Measurements from ENCODE around the gene GPR143. TPM values are rescaled to one million over a fixed set of nuclear protein-coding genes. Genes with fewer than 3 reads are reported as not detected.

The GPR143 gene
- total and polyA plus RNA-seq, 10 of the 15 experiments (the other 5 are each of a cell fraction or from before 2014, with no cell fraction given), result 0.05 to 0.31 (median 0.15) TPM; not detected in 5

- H3K36me3 ChIP-seq (ENCODE audit: control insufficient read depth in 2 of 2, insufficient read depth in 2 of 2, low read length in 1 of 2), result no peaks in the 10 kb centered on the region
- no peaks in the 10 kb centered on the region for H3K27me3 ChIP-seq (replicated peaks in 1 of 2; ENCODE audit: control insufficient read depth in 2 of 2, insufficient read depth in 2 of 2, low read length in 1 of 2)
- H3K4me3 ChIP-seq, result no peak overlapping the region
- no peaks in the 10 kb centered on the region for H4K20me1 ChIP-seq (ENCODE audit: control insufficient read depth, insufficient read depth)
- FAIRE-seq (no peak), ATAC-seq (no peak), DNase-seq (ENCODE audit: low read depth, low spot score) (no peak)
- no peaks in the 10 kb centered on the region for H3K79me2 ChIP-seq (ENCODE audit: control insufficient read depth, insufficient read depth, low read length)
- 52% methylated on average over 13 of the region's 13 CpGs for WGBS (ENCODE audit: insufficient coverage, insufficient replicate concordance, low lambda C conversion rate, missing lambda C conversion rate)
- no TSS peak for BruUV-seq (replicated peaks)
- POLR2A ChIA-PET, result no interaction called here
- RAD21 ChIA-PET (ENCODE audit: unreplicated experiment), result interaction anchor here (1.2 kb wide), 1 partner anchor 244 kb away, joined by 3 read pairs; no protein-coding TSS in a partner anchor
- no peaks in the 10 kb centered on the region for H3K4me1 ChIP-seq (ENCODE audit: control insufficient read depth, insufficient read depth, low read length)
- H3K4me2 ChIP-seq (ENCODE audit: control insufficient read depth, insufficient read depth), result no peak overlapping the region
- intact Hi-C loops (cut with micrococcal nuclease; ENCODE audit: unreplicated experiment) (loop anchor here (2.0 to 5.0 kb wide), 2 partner anchors 175 to 355 kb away; no protein-coding TSS in a partner anchor), in situ Hi-C loops (cut with MboI) (loop anchor here (5.0 to 25.0 kb wide), 4 partner anchors 353 to 1720 kb away; no protein-coding TSS in a partner anchor)
- H3K9ac ChIP-seq (ENCODE audit: control insufficient read depth, insufficient read depth, low read length), result no peak overlapping the region
- no peak overlapping the region for H3K27ac ChIP-seq (ENCODE audit: control insufficient read depth, insufficient read depth)
- no peak overlapping the region for H2AFZ ChIP-seq (ENCODE audit: control insufficient read depth, low read depth, low read length)
- CTCF ChIA-PET, result no interaction called here
- SMC1A ChIA-PET (ENCODE audit: uncharacterized antibody, unreplicated experiment), result no interaction called here
- H3K9me3 ChIP-seq (replicated peaks; ENCODE audit: control insufficient read depth, insufficient read depth, low read length), result no peaks in the 10 kb centered on the region; the same call in 2 of the 3 replicates
- TF ChIP-seq ZNF592 (IDR thresholded peaks at IDR 0.05), result no peak
- no peak for TF ChIP-seq RELA (IDR thresholded peaks at IDR 0.05; ENCODE audit: borderline replicate concordance, partially characterized antibody)
- no peak for TF ChIP-seq EGR1 (IDR thresholded peaks at IDR 0.05; ENCODE audit: borderline replicate concordance in 1 of 2, low read depth in 2 of 2, low read length in 2 of 2)
- TF ChIP-seq TBL1XR1 (IDR thresholded peaks at IDR 0.05; ENCODE audit: low read depth, low read length), result no peak
- no peak for TF ChIP-seq MEF2A (IDR thresholded peaks at IDR 0.05; ENCODE audit: insufficient read depth, low read depth, low read length)
- no peak for TF ChIP-seq ETV6 (conservative IDR thresholded peaks at IDR 0.05 in 1 of 2, IDR thresholded peaks at IDR 0.05 in 1 of 2; ENCODE audit: borderline replicate concordance in 1 of 2, low read depth in 1 of 2)
- no peak for TF ChIP-seq TCF7 (IDR thresholded peaks at IDR 0.05; ENCODE audit: borderline replicate concordance)
- no peak for TF ChIP-seq EP300 (IDR thresholded peaks at IDR 0.05; ENCODE audit: borderline replicate concordance in 1 of 2, control insufficient read depth in 1 of 2, low read depth in 2 of 2, low read length in 2 of 2)
Observed at GRCh38 chrX:9707306-9708033, 58.2 kb downstream of the GPR143 start.

Measured in GM12878 (cell line).